HG03025 (cell line): ENCODE data around the gene ZACN.

ENCODE experiments used
- ATAC-seq: cut with Tn5 transposase; IDR thresholded peaks from one replicate; pipeline ENCODE4 v1.9.1; 2021; ENCODE audit warnings: mild to moderate bottlenecking, moderate library complexity; ENCODE audit not compliant: unreplicated experiment, low FRiP score

The ZACN gene

GRCh38 chr17:76125922-76126321, 46.9 kb downstream of the ZACN start:
- no peak for ATAC-seq

- no peak for ATAC-seq
These were observed 51.5 kb downstream of the ZACN start for GRCh38 chr17:76130473-76130872.

GRCh38 chr17:76131051-76131691, 52.2 kb downstream of the ZACN start:
- no peak for ATAC-seq

- ATAC-seq = no peak
These were observed 53.0 kb downstream of the ZACN start for GRCh38 chr17:76131692-76132573.
